Measurements from ENCODE around the gene PGAM2. TPM values are rescaled to one million over a fixed set of nuclear protein-coding genes. Genes with fewer than 3 reads are reported as not detected.

PGAM2 gene
- total RNA-seq, 1 donor from 2014 or later: 13.3 TPM

DNA sequence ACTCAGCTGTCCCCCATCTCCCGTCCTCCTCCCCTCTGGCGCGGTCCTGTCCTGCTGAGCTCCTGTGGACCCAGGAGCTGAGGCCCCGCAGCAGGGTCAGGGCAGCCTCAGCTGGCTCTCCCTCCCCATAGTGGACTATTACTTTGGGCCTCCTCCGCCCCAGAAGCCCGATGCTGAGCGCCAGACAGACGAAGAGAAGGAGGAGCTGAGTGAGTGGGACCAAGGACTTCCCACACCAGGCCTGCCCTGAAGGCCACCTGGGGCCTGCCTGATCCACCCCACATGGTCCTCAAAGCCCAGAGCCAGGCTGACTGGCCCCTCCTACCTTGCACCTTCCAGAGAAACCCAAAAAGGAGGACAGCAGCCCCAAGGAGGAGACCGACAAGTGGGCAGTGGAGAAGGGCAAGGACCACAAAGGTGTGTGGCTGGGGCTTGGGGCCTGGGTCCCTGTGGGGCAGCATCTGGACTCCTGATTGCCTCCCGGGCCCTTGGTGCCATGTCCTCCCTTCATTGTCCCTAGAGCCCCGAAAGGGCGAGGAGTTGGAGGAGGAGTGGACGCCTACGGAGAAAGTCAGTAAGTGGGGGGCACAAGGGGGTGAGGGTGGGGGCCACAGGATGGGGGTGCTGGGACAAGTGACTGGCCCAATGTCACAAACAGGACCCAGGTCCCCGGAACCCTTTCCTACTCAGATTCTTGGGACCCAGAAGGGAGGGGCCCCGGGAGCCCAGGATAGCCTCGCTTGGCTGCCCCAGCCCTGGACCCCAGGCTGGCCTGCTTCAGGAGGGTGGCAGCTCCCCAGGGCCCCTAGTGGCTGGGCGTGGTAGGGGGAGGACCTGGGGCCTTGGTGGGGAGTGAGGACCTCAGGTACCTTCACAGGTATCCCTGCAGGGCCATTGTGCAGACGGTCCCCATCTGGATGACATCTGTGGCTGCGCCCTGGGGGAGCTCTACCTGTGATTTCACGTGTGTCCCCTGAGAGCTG, 43.7 kb upstream of the PGAM2 start:
- Mint-ChIP-seq H3K27ac (ENCODE audit: unreplicated experiment) (no peak overlapping the region), H3K27me3 (ENCODE audit: unreplicated experiment) (peaks cover 6% of the 10 kb centered on the region), H3K9me3 (ENCODE audit: unreplicated experiment) (no peaks in the 10 kb centered on the region), H3K4me3 (ENCODE audit: unreplicated experiment) (no peak overlapping the region), H3K36me3 (ENCODE audit: unreplicated experiment) (no peaks in the 10 kb centered on the region), H3K4me1 (ENCODE audit: low read depth, unreplicated experiment) (no peaks in the 10 kb centered on the region)
- DNase-seq: no peak
- TF ChIP-seq, protein P1, sequence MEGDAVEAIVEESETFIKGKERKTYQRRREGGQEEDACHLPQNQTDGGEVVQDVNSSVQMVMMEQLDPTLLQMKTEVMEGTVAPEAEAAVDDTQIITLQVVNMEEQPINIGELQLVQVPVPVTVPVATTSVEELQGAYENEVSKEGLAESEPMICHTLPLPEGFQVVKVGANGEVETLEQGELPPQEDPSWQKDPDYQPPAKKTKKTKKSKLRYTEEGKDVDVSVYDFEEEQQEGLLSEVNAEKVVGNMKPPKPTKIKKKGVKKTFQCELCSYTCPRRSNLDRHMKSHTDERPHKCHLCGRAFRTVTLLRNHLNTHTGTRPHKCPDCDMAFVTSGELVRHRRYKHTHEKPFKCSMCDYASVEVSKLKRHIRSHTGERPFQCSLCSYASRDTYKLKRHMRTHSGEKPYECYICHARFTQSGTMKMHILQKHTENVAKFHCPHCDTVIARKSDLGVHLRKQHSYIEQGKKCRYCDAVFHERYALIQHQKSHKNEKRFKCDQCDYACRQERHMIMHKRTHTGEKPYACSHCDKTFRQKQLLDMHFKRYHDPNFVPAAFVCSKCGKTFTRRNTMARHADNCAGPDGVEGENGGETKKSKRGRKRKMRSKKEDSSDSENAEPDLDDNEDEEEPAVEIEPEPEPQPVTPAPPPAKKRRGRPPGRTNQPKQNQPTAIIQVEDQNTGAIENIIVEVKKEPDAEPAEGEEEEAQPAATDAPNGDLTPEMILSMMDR (IDR thresholded peaks at IDR 0.05; ENCODE audit: partially characterized antibody, unreplicated experiment): no peak

DNA sequence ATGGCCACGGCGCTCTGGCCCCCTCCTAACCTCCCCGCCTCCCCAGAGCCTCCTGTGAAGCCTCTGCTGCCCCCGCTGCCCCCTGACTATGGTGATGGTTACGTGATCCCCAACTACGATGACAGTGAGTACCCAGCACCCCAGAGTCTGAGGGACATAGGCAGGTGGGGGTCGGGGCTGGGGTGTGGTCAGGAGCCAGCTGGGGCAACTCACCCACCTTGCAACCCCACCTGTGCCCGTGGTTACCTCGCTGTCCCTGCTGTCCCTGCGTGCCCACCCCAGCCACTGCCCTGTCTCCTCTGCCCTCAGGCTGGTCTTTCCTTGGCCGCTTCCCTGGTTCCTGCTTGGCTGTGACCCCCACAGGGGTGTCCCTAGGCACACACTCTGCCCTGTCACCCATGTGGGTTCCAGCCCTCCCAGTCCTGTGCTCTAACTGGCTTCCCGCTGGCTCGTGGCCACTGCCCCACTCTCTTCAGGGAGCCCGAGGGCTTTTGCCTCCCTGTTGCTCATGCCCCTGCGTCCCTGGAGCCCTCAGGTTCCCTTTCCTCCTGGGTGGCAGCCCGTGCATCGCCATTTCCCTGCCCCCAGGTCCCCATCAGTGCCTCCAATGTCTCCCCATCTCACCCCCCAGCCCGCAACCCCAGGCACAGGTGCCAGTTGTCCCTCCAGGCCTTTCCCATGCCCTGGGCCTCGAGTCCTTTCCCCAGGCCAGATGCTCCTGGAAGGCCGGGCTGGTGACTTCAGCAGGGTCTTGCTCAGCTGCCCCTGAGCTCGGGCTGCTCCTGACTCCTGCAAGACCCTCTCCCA, 42.8 kb upstream of the PGAM2 start:
- peaks cover 6% of the 10 kb centered on the region for H3K27me3 Mint-ChIP-seq (ENCODE audit: unreplicated experiment)
- no peaks in the 10 kb centered on the region for H3K4me1 Mint-ChIP-seq (ENCODE audit: low read depth, unreplicated experiment)
- no peaks in the 10 kb centered on the region for H3K9me3 Mint-ChIP-seq (ENCODE audit: unreplicated experiment)
- H3K36me3 Mint-ChIP-seq (ENCODE audit: unreplicated experiment): no peaks in the 10 kb centered on the region
- TF ChIP-seq, protein P1 (IDR thresholded peaks at IDR 0.05; ENCODE audit: partially characterized antibody, unreplicated experiment): no peak
- no peak overlapping the region for H3K27ac Mint-ChIP-seq (ENCODE audit: unreplicated experiment)
- no peak for DNase-seq
- no peak overlapping the region for H3K4me3 Mint-ChIP-seq (ENCODE audit: unreplicated experiment)

DNA sequence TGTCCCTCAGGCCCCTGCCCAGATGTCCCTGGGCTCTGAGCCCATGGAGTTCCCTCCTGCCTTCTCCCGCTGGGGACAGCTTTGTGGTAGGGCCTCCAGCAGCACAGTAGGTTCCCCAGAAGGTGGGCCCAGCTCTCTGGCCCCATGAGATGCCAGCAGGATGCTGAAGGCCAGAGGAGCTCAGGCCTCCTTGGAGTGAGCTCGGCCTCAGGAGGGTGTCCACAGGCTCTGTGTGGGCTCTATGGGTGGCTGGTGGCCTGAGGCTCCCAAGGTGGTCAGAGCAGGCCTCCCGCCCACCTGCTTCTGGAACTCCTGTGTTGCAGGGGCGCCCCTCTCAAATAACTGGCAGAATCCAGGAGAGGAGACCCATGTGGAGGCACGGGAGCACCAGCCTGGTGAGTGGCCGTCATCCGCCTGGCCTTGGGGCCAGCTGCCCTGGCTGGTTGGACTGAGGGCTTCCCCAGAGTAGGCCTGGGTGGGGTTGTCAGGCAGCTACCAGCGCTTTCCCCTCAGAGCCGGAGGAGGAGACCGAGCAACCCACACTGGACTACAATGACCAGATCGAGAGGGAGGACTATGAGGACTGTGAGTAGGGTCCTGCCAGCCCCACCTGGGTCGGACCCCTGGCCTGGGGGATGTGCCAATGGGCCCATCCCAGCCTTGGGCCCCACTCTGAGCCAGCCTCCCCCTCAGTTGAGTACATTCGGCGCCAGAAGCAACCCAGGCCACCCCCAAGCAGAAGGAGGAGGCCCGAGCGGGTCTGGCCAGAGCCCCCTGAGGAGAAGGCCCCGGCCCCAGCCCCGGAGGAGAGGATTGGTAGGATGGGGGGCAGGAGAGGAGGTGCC, 42.0 kb upstream of the PGAM2 start:
- Mint-ChIP-seq H3K27ac (ENCODE audit: unreplicated experiment) (no peak overlapping the region), H3K4me1 (ENCODE audit: low read depth, unreplicated experiment) (peaks cover 2% of the 10 kb centered on the region), H3K36me3 (ENCODE audit: unreplicated experiment) (no peaks in the 10 kb centered on the region), H3K9me3 (ENCODE audit: unreplicated experiment) (no peaks in the 10 kb centered on the region), H3K27me3 (ENCODE audit: unreplicated experiment) (peaks cover 8% of the 10 kb centered on the region), H3K4me3 (ENCODE audit: unreplicated experiment) (no peak overlapping the region)
- no peak for DNase-seq
- TF ChIP-seq, protein P1 (IDR thresholded peaks at IDR 0.05; ENCODE audit: partially characterized antibody, unreplicated experiment): no peak

DNA sequence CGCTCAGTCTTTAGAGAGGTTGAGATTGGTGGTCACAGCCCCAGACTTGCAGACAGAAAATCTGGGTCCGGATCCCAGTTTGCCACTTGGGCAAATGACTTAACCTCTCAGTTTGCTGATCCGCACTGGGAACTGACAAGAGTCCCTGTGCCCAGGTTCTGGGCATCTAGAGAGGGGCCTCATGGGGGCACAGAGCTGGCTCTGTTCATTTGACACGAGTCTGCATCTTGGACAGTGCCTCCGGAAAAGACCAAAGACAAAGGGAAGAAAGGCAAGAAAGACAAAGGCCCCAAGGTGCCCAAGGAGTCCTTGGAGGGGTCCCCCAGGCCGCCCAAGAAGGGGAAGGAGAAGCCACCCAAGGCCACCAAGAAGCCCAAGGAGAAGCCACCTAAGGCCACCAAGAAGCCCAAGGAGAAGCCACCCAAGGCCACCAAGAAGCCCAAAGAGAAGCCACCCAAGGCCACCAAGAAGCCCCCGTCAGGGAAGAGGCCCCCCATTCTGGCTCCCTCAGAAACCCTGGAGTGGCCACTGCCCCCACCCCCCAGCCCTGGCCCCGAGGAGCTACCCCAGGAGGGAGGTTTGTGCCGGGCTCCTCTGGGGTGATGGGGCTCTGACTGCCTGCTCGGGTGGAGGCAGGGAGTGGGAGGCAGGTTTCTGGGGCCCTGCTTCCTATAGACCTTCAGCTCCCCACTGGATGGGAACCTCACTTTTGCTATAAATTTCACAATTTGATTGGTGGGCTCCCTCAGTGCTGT, 41.1 kb upstream of the PGAM2 start:
- H3K27ac Mint-ChIP-seq (ENCODE audit: unreplicated experiment): no peak overlapping the region
- TF ChIP-seq, protein P1 (IDR thresholded peaks at IDR 0.05; ENCODE audit: partially characterized antibody, unreplicated experiment): no peak
- peaks cover 2% of the 10 kb centered on the region for H3K4me1 Mint-ChIP-seq (ENCODE audit: low read depth, unreplicated experiment)
- no peaks in the 10 kb centered on the region for H3K9me3 Mint-ChIP-seq (ENCODE audit: unreplicated experiment)
- no peak for DNase-seq
- H3K36me3 Mint-ChIP-seq (ENCODE audit: unreplicated experiment): no peaks in the 10 kb centered on the region
- peaks cover 9% of the 10 kb centered on the region for H3K27me3 Mint-ChIP-seq (ENCODE audit: unreplicated experiment)
- no peak overlapping the region for H3K4me3 Mint-ChIP-seq (ENCODE audit: unreplicated experiment)

Measured in glutamatergic neuron (in vitro differentiated cells).